ENCODE results near the gene ANTXR2. TPM values are rescaled to one million over a fixed set of nuclear protein-coding genes. Genes with fewer than 3 reads are reported as not detected.

Gene ANTXR2
- total RNA-seq, 1 donor from 2014 or later: 64.6 TPM

- no peak for TF ChIP-seq POLR2A (IDR thresholded peaks at IDR 0.05)
- no peak for DNase-seq (ENCODE audit: extremely low spot score in 2 of 2)
- Histone ChIP-seq H3K4me3 (no peak overlapping the region), H3K27me3 (no peaks in the 10 kb centered on the region), H3K9me3 (no peaks in the 10 kb centered on the region), H3K36me3 (no peaks in the 10 kb centered on the region), H3K4me1 (peaks cover 4% of the 10 kb centered on the region), H3K27ac (no peak overlapping the region)
- intact Hi-C loops (cut with DNase I): no loop called here
Observed at GRCh38 chr4:80079255-80079923, 6.4 kb upstream of the ANTXR2 start.

DNA sequence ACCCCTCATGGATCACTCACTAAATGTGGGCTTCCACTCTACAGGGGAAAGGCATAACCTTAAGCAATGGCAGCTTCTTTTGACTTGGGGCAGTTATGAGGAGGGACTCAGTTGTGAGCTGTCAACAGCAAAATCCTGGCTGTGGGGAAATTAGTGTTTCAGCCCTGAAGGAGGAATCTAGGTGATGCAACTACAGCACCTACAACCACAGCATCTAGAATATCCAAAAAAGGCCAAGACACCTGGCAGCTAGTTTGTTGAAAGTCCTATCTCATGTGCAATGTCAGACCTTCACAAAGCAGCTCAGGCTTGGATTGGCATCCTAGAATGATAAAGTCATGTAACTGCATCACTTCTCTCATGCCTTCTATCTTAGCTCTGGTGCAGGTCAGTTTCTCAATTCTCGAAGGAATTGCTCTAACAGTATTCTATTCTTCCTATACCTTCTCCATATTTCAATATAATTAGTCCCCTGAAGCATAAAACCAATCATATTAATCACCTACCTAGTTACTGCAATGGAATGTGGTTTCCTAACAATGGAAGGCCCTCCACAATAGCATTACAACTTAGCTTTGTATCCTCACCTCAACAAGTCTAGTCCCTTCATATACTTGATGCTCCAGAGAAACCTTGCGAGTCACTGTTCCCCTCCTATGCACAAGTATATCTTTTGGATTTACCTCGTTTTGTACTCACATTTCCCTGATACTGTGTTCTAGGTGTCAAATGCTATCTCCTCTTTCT, 5.5 kb upstream of the ANTXR2 start:
- Histone ChIP-seq H3K9me3 (no peaks in the 10 kb centered on the region), H3K27ac (no peak overlapping the region), H3K4me1 (peaks cover 12% of the 10 kb centered on the region), H3K4me3 (no peak overlapping the region), H3K36me3 (no peaks in the 10 kb centered on the region), H3K27me3 (no peaks in the 10 kb centered on the region)
- no peak for DNase-seq (ENCODE audit: extremely low spot score in 2 of 2)
- TF ChIP-seq POLR2AphosphoS5 (IDR thresholded peaks at IDR 0.05; ENCODE audit: insufficient read depth in 1 of 2, low read depth in 1 of 2) (no peak), POLR2A (IDR thresholded peaks at IDR 0.05) (no peak)
- TF ChIP-seq, protein P1, sequence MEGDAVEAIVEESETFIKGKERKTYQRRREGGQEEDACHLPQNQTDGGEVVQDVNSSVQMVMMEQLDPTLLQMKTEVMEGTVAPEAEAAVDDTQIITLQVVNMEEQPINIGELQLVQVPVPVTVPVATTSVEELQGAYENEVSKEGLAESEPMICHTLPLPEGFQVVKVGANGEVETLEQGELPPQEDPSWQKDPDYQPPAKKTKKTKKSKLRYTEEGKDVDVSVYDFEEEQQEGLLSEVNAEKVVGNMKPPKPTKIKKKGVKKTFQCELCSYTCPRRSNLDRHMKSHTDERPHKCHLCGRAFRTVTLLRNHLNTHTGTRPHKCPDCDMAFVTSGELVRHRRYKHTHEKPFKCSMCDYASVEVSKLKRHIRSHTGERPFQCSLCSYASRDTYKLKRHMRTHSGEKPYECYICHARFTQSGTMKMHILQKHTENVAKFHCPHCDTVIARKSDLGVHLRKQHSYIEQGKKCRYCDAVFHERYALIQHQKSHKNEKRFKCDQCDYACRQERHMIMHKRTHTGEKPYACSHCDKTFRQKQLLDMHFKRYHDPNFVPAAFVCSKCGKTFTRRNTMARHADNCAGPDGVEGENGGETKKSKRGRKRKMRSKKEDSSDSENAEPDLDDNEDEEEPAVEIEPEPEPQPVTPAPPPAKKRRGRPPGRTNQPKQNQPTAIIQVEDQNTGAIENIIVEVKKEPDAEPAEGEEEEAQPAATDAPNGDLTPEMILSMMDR (IDR thresholded peaks at IDR 0.05): no peak
- intact Hi-C loops (cut with DNase I): no loop called here

DNA sequence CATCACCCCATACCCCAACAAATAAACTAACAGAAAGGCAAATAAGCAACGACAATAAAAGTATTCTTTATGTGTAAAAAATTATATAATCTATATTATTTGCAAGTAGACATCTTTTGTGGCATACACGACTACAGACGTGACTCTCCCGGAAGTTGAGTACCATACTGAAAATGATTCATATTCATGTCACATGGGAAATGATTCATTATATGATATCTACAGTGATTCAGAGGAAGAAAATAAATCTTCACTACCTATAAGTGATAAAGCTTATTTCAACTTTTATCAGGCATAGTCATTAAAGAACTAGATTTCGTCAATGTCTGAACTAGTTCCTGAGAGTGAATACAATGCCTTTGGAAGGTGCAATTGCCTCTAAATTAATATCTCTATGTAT, 4.6 kb upstream of the ANTXR2 start:
- intact Hi-C loops (cut with DNase I): no loop called here

DNA sequence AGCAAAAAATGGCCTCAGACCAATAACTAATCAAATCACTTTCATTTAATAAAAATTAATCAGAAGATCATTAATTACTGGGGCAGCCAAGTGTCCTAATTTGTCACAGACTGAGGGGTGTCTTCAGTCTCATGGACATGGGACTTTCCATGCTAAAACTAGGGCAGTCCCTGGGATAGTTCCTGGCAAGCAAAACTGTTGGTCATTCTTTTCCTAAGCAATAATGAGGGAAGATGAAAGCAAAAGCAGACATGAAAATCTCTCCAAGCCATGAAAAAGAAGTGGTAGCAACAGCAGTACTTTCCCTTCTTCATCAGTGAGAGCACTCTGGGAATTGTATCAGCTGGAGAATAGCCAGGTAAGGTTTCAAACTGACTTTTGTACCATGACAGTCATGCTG, 3.7 kb upstream of the ANTXR2 start:
- H3K36me3 ChIP-seq: no peaks in the 10 kb centered on the region
- no peaks in the 10 kb centered on the region for H3K9me3 ChIP-seq
- no peaks in the 10 kb centered on the region for H3K27me3 ChIP-seq
- intact Hi-C loops (cut with DNase I): no loop called here
- no peak overlapping the region for H3K4me3 ChIP-seq
- DNase-seq (ENCODE audit: extremely low spot score in 2 of 2): no peak
- no peak overlapping the region for H3K27ac ChIP-seq
- H3K4me1 ChIP-seq: peaks cover 16% of the 10 kb centered on the region
- TF ChIP-seq POLR2A (IDR thresholded peaks at IDR 0.05): no peak
- no peak for TF ChIP-seq POLR2AphosphoS5 (IDR thresholded peaks at IDR 0.05; ENCODE audit: insufficient read depth in 1 of 2, low read depth in 1 of 2)
- TF ChIP-seq, protein P1 (IDR thresholded peaks at IDR 0.05): no peak

More for the DNA sequence above, 4.6 kb upstream of the ANTXR2 start:
- TF ChIP-seq, protein P1 (IDR thresholded peaks at IDR 0.05): no peak
- no peak for TF ChIP-seq POLR2A (IDR thresholded peaks at IDR 0.05)
- TF ChIP-seq POLR2AphosphoS5 (IDR thresholded peaks at IDR 0.05; ENCODE audit: insufficient read depth in 1 of 2, low read depth in 1 of 2): no peak
- H3K4me3 ChIP-seq: no peak overlapping the region
- H3K36me3 ChIP-seq: no peaks in the 10 kb centered on the region
- peaks cover 16% of the 10 kb centered on the region for H3K4me1 ChIP-seq
- DNase-seq (ENCODE audit: extremely low spot score in 2 of 2): no peak
- no peaks in the 10 kb centered on the region for H3K9me3 ChIP-seq
- no peak overlapping the region for H3K27ac ChIP-seq
- no peaks in the 10 kb centered on the region for H3K27me3 ChIP-seq

GRCh38 chr4:80075995-80076675, 3.1 kb upstream of the ANTXR2 start:
- no peaks in the 10 kb centered on the region for H3K27me3 ChIP-seq
- H3K36me3 ChIP-seq: no peaks in the 10 kb centered on the region
- no peaks in the 10 kb centered on the region for H3K9me3 ChIP-seq
- H3K4me3 ChIP-seq: no peak overlapping the region
- TF ChIP-seq, protein P1 (IDR thresholded peaks at IDR 0.05): no peak
- TF ChIP-seq POLR2A (IDR thresholded peaks at IDR 0.05) (no peak), POLR2AphosphoS5 (IDR thresholded peaks at IDR 0.05; ENCODE audit: insufficient read depth in 1 of 2, low read depth in 1 of 2) (no peak)
- H3K4me1 ChIP-seq: peaks cover 16% of the 10 kb centered on the region
- DNase-seq (ENCODE audit: extremely low spot score in 2 of 2): no peak
- intact Hi-C loops (cut with DNase I): no loop called here
- no peak overlapping the region for H3K27ac ChIP-seq

Data from vagina (tissue), 2 donors.